ENCODE data around the gene POLR1G.

GRCh38 chr19:45395821-45396617, 10.4 kb upstream of the POLR1G start:
- TF ChIP-seq CTCF (IDR thresholded peaks at IDR 0.05 in 4 of 5, conservative IDR thresholded peaks at IDR 0.05 in 1 of 5): no peak
- no peak for TF ChIP-seq POLR2A (IDR thresholded peaks at IDR 0.05)
